Measurements from ENCODE around the gene SMG1.

- no peak for TF ChIP-seq ZNF101 (CRISPR knock-in tag; IDR thresholded peaks at IDR 0.05; ENCODE audit: borderline replicate concordance, low read depth)
- no peak for TF ChIP-seq SP1 (IDR thresholded peaks at IDR 0.05)
- no peak for TF ChIP-seq SP1 (CRISPR knock-in tag; IDR thresholded peaks at IDR 0.05)
- no peak for TF ChIP-seq CTCF (CRISPR knock-in tag; IDR thresholded peaks at IDR 0.05)
- TF ChIP-seq EP300 (IDR thresholded peaks at IDR 0.05; ENCODE audit: low read depth in 2 of 2, low read length in 2 of 2): no peak
- no peak for TF ChIP-seq EP300 (CRISPR knock-in tag; IDR thresholded peaks at IDR 0.05; ENCODE audit: borderline replicate concordance)
- no peak for TF ChIP-seq BRCA1 (CRISPR knock-in tag; IDR thresholded peaks at IDR 0.05)
- TF ChIP-seq ZHX1 (CRISPR knock-in tag; IDR thresholded peaks at IDR 0.05; ENCODE audit: low read depth): no peak
- TF ChIP-seq EZH2 (conservative IDR thresholded peaks at IDR 0.05; ENCODE audit: low read depth, low read length): no peak
- no peak for TF ChIP-seq SP5 (CRISPR knock-in tag; IDR thresholded peaks at IDR 0.05; ENCODE audit: borderline replicate concordance, low read depth)
- TF ChIP-seq ZNF264 (CRISPR knock-in tag; IDR thresholded peaks at IDR 0.05): no peak
- no peak for TF ChIP-seq MAFK (conservative IDR thresholded peaks at IDR 0.05 in 1 of 2, IDR thresholded peaks at IDR 0.05 in 1 of 2; ENCODE audit: low read length in 2 of 2)
Observed at GRCh38 chr16:18804540-18804939, 121.7 kb downstream of the SMG1 start.
